Heart left ventricle (tissue), 13 donors: ENCODE measurements around the gene UROC1.

ENCODE experiments used
- POLR2A ChIP-seq, 2 donors: fragments of 450-650 bp; IDR thresholded peaks; one replicate each; pipeline ENCODE4 v1.6.1; 2017; ENCODE audit warnings: antibody characterized with exemption in 2 of 2, mild to moderate bottlenecking in 2 of 2, moderate library complexity in 2 of 2
- TF ChIP-seq, protein P1 (sequence below), 12 donors: fragments of 200-600 bp; sonication (generic) in 4 of 12; IDR thresholded peaks; one replicate each; pipeline versions ENCODE4 v1.5.0 to v1.8.0; 2018 to 2022; ENCODE audit warnings: antibody characterized with exemption in 12 of 12, mild to moderate bottlenecking in 5 of 12
- donor health status: ischemic (EF 13 %, LVEDD 7.1; RV severe dilation, severe dysfunction).
- donor health status: DM: no; HTN: yes; CAD: no.
- donor health status: DM: no; HTN: no; CAD: no.
- donor health status: ischemic (EF 25% LVEDD 6.9; RV normal size, moderate dysfunction).
- donor health status: ischemic (EF 25% LVEDD 5.7; RV mildly dilated, moderate dysfunction).
- donor health status: ischemic (EF 35%, LVEDD 5.7; RV mildly dilated, moderate dysfunction).
- donor health status: nonischemic (EF 11% LVEDD 7.7; RV severe dilation, severe dysfunction).
- donor health status: DM: yes; HTN: yes; CAD: no.
- donor health status: PGD.
- donor health status: ischemic (EF 29% LVEDD 5.4; RV normal size, mild dysfunction).
- donor health status: nonischemic (EF 23%, LVEDD 6.1; RV moderate dilation, normal function).

DNA sequence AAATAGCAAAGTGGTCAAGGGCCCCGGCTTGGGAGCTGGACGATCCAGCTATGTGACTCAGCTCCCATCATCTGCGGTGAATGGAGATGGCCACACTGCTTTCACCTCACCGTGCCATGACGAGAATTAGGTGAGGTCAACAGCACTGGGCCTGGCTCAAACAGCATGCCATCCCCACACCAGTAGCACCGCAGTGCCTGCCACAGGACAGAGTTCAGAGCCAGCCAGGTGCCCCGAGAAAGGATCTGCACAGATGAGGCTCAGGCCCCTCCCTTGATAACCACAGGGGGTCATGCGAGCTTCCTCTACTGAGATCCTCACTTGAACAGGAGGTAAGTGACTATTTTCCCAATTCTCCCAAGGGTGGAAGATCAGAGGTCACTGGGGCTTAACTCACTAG lies 71.3 kb downstream of the UROC1 start:
- TF ChIP-seq, protein P1, sequence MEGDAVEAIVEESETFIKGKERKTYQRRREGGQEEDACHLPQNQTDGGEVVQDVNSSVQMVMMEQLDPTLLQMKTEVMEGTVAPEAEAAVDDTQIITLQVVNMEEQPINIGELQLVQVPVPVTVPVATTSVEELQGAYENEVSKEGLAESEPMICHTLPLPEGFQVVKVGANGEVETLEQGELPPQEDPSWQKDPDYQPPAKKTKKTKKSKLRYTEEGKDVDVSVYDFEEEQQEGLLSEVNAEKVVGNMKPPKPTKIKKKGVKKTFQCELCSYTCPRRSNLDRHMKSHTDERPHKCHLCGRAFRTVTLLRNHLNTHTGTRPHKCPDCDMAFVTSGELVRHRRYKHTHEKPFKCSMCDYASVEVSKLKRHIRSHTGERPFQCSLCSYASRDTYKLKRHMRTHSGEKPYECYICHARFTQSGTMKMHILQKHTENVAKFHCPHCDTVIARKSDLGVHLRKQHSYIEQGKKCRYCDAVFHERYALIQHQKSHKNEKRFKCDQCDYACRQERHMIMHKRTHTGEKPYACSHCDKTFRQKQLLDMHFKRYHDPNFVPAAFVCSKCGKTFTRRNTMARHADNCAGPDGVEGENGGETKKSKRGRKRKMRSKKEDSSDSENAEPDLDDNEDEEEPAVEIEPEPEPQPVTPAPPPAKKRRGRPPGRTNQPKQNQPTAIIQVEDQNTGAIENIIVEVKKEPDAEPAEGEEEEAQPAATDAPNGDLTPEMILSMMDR (IDR thresholded peaks at IDR 0.05): no peak
- TF ChIP-seq POLR2A (IDR thresholded peaks at IDR 0.05): no peak
